ENCODE results near the gene CCNG2. TPM values are rescaled to one million over a fixed set of nuclear protein-coding genes. Genes with fewer than 3 reads are reported as not detected.

Gene CCNG2, protein sequence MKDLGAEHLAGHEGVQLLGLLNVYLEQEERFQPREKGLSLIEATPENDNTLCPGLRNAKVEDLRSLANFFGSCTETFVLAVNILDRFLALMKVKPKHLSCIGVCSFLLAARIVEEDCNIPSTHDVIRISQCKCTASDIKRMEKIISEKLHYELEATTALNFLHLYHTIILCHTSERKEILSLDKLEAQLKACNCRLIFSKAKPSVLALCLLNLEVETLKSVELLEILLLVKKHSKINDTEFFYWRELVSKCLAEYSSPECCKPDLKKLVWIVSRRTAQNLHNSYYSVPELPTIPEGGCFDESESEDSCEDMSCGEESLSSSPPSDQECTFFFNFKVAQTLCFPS
- 58.4 and 60.4 TPM in 2 replicates for total RNA-seq (2013; cell fraction: nucleolus; rRNA removed)
- 4.3 and 6.1 TPM in 2 replicates for total RNA-seq (2014; rRNA removed)
- 5.9 and 7.7 TPM in 2 replicates for total RNA-seq (2014; rRNA removed; fragmentation: Illumina TruSeq; extraction: Trizol)
- total RNA-seq (2021): 13.7 and 15.2 TPM in 2 replicates
- polyA plus RNA-seq (2011; ENCODE audit: low read depth): 23.9 TPM
- polyA plus RNA-seq (2011; rRNA removed): 70.6 and 111 TPM in 2 replicates
- 11.5 and 17.2 TPM in 2 replicates for polyA plus RNA-seq (2011; cell fraction: cytosol; rRNA removed)
- 29.8 and 40.3 TPM in 2 replicates for polyA plus RNA-seq (2011; cell fraction: nucleus; rRNA removed)
- polyA plus RNA-seq (2012): 11.3 and 38.9 TPM in 2 replicates
- polyA plus RNA-seq (2014; fragmentation: Illumina TruSeq; extraction: Trizol): 11.8 and 17.4 TPM in 2 replicates
- polyA plus RNA-seq (2014; fragmentation: Nextera tagmentation; extraction: Ambion mirVana): 1 to 10 TPM; 1.9 to 3.5 TPM
- polyA plus RNA-seq (2014; rRNA removed): 6.7 and 9.8 TPM in 2 replicates
- 1 to 10 TPM; 5.6 to 5.9 TPM for polyA plus RNA-seq (2016; fragmentation: Nextera tagmentation; extraction: Ambion mirVana)
- 21.5 and 22.2 TPM in 2 replicates for polyA minus RNA-seq (2011; rRNA and poly(A)+ RNA removed)
- 13.4 and 13.5 TPM in 2 replicates for polyA minus RNA-seq (2011; cell fraction: cytosol; rRNA and poly(A)+ RNA removed)
- polyA minus RNA-seq (2011; cell fraction: nucleus; rRNA and poly(A)+ RNA removed): 22.3 and 25.1 TPM in 2 replicates
- percentile 92 among the genes with signal in this experiment for Bru-seq, nascent RNA
- percentile 78 among the genes with signal in this experiment for BruChase-seq, experiment 1, labeled RNA remaining after a 6-hour chase
- BruChase-seq, experiment 2, labeled RNA remaining after a 2-hour chase: percentile 90 among the genes with signal in this experiment
- long read RNA-seq, experiment 1, partial matches to known transcripts: 1 of 1 reads
- long read RNA-seq, experiment 1, other reads (novel, unspliced or antisense): 0 of 1 reads
- long read RNA-seq, experiment 2, full-length matches to known transcripts: 4 of 18 reads
- long read RNA-seq, experiment 2, partial matches to known transcripts: 0 of 18 reads
- long read RNA-seq, experiment 2, other reads (novel, unspliced or antisense): 14 of 18 reads

DNA sequence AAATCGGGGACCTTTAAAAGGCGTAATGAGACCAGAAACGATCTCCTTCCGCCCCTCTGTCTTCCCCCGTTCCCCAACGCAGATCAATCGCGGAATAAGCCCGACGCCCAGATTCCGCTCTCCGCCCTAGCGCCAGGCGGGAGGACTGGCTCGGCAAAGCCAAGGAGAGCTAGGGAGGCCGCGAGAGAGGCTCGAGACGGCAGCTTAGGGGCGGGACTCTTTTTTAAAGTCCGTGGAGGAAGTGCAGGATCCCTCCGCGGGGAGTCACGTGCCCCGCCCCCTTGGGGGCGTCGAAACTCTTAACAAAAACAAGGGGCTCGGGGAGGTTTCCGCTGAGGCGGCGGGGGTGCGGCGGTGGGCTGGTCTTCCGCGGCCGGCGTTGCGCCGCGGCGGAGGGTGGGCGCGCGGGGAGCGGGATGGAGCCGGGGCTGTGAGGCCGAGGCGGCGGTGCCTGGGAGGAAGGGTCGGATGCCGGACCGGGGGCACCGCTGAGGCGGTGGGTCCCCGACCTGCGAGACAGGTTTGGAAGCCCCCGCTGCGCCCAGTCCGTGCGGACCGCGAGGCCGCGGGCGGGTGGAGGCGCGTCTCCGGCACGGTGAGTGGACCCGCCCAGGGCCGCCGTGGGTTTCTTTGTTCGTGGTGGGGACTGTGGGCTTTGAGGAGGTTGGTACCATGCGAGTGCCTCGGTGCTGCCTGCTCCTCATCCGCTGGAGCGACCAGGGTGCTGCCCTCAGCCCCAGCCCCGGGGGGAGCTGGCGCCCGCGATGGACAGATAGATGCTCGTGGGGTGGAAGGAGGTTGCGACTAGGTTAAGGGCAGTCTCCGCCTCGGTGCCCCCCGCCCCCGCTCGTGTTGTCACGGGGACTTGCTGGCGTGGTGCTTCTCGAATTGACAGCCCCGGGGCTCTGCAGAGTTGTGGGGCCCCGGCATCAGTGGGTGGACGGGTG, at the start of gene CCNG2:
TSS of gene CCNG2 (plus strand) at position 296 of the 947 bp plus-strand sequence. CDS start 1,326 bp downstream, outside the sequence.
- Histone ChIP-seq H3K36me3 (ENCODE audit: control insufficient read depth in 2 of 2, insufficient read depth in 2 of 2, low read length in 1 of 2) (no peaks in the 10 kb centered on the region; a peak in 1 of 4 replicates), H3K4me2 (ENCODE audit: control insufficient read depth, insufficient read depth) (peak within 1 kb of the TSS; percentile 91), H4K20me1 (ENCODE audit: control insufficient read depth, insufficient read depth) (no peaks in the 10 kb centered on the region), H3K9me3 (replicated peaks; ENCODE audit: control insufficient read depth, insufficient read depth, low read length) (no peaks in the 10 kb centered on the region), H3K4me1 (ENCODE audit: control insufficient read depth, insufficient read depth, low read length) (peaks cover 34% of the 10 kb centered on the region), H3K27ac (ENCODE audit: control insufficient read depth, insufficient read depth) (peak within 1 kb of the TSS; percentile 99), H3K9ac (ENCODE audit: control insufficient read depth, insufficient read depth, low read length) (peak within 1 kb of the TSS; percentile 89), H3K79me2 (ENCODE audit: control insufficient read depth, insufficient read depth, low read length) (peaks cover 15% of the 10 kb centered on the region), H3K4me3 (peak within 1 kb of the TSS; percentile 93), H2AFZ (ENCODE audit: control insufficient read depth, low read depth, low read length) (peak within 1 kb of the TSS; percentile 96), H3K27me3 (replicated peaks in 1 of 2; ENCODE audit: control insufficient read depth in 2 of 2, insufficient read depth in 2 of 2, low read length in 1 of 2) (no peaks in the 10 kb centered on the region)
- POLR2A ChIA-PET: interaction anchor here (0.6 to 5.6 kb wide), 13 partner anchors 11 to 204 kb away, joined by 3 to 47 read pairs (median 5); partner anchors contain the start of gene CCNI
- DNase-seq (ENCODE audit: low read depth, low spot score) (no peak), FAIRE-seq (no peak), ATAC-seq (peak; percentile 43)
- CTCF ChIA-PET: interaction anchor here (2.5 to 9.4 kb wide), 4 partner anchors 40 to 105 kb away, joined by 12 to 68 read pairs (median 26); no protein-coding TSS in a partner anchor
- SMC1A ChIA-PET (ENCODE audit: uncharacterized antibody, unreplicated experiment): interaction anchor here (1.6 to 11.8 kb wide), 7 partner anchors 14 to 83 kb away, joined by 5 to 177 read pairs (median 16); partner anchors contain the start of gene CCNI
- RAD21 ChIA-PET (ENCODE audit: unreplicated experiment): interaction anchor here (0.6 to 5.8 kb wide), 9 partner anchors 29 to 80 kb away, joined by 3 to 68 read pairs (median 10); partner anchors contain the start of gene CCNI
- intact Hi-C loops (cut with micrococcal nuclease; ENCODE audit: unreplicated experiment): loop anchor here (2.0 to 5.0 kb wide), 4 partner anchors 36 to 205 kb away; no protein-coding TSS in a partner anchor
- WGBS (ENCODE audit: insufficient coverage, insufficient replicate concordance, low lambda C conversion rate, missing lambda C conversion rate): under 1% methylated on average over 70 of the region's 94 CpGs
- in situ Hi-C loops (cut with MboI): no loop called here
- BruUV-seq (replicated peaks): TSS peak; percentile 65
- no peak for TF ChIP-seq YBX1 (IDR thresholded peaks at IDR 0.05)
- TF ChIP-seq, protein P1, sequence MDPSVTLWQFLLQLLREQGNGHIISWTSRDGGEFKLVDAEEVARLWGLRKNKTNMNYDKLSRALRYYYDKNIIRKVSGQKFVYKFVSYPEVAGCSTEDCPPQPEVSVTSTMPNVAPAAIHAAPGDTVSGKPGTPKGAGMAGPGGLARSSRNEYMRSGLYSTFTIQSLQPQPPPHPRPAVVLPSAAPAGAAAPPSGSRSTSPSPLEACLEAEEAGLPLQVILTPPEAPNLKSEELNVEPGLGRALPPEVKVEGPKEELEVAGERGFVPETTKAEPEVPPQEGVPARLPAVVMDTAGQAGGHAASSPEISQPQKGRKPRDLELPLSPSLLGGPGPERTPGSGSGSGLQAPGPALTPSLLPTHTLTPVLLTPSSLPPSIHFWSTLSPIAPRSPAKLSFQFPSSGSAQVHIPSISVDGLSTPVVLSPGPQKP (IDR thresholded peaks at IDR 0.05; ENCODE audit: low read depth, low read length): peak; percentile 62
- TF ChIP-seq, protein P2, sequence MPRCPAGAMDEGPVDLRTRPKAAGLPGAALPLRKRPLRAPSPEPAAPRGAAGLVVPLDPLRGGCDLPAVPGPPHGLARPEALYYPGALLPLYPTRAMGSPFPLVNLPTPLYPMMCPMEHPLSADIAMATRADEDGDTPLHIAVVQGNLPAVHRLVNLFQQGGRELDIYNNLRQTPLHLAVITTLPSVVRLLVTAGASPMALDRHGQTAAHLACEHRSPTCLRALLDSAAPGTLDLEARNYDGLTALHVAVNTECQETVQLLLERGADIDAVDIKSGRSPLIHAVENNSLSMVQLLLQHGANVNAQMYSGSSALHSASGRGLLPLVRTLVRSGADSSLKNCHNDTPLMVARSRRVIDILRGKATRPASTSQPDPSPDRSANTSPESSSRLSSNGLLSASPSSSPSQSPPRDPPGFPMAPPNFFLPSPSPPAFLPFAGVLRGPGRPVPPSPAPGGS (IDR thresholded peaks at IDR 0.05; ENCODE audit: borderline replicate concordance, insufficient read depth, low read depth, low read length, poor library complexity, severe bottlenecking): no peak
- TF ChIP-seq RBBP5 (conservative IDR thresholded peaks at IDR 0.05): no peak
- no peak for TF ChIP-seq PAX8 (IDR thresholded peaks at IDR 0.05)
- peak; percentile 92 for TF ChIP-seq FOXM1 (IDR thresholded peaks at IDR 0.05; ENCODE audit: low read depth, low read length)
- TF ChIP-seq, protein P3, sequence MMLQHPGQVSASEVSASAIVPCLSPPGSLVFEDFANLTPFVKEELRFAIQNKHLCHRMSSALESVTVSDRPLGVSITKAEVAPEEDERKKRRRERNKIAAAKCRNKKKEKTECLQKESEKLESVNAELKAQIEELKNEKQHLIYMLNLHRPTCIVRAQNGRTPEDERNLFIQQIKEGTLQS (IDR thresholded peaks at IDR 0.05; ENCODE audit: borderline replicate concordance, extremely low read depth, low read depth, low read length): peak; percentile 59; the same call in 1 of the 2 replicates
- TF ChIP-seq, protein P4, sequence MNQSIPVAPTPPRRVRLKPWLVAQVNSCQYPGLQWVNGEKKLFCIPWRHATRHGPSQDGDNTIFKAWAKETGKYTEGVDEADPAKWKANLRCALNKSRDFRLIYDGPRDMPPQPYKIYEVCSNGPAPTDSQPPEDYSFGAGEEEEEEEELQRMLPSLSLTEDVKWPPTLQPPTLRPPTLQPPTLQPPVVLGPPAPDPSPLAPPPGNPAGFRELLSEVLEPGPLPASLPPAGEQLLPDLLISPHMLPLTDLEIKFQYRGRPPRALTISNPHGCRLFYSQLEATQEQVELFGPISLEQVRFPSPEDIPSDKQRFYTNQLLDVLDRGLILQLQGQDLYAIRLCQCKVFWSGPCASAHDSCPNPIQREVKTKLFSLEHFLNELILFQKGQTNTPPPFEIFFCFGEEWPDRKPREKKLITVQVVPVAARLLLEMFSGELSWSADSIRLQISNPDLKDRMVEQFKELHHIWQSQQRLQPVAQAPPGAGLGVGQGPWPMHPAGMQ (IDR thresholded peaks at IDR 0.05; ENCODE audit: borderline replicate concordance): no peak
- TF ChIP-seq ZNF384 (IDR thresholded peaks at IDR 0.05; ENCODE audit: borderline replicate concordance, low read depth, low read length): no peak
- no peak for TF ChIP-seq JUNB (IDR thresholded peaks at IDR 0.05)
- peak; percentile 77 for TF ChIP-seq ATF7 (IDR thresholded peaks at IDR 0.05; ENCODE audit: low read depth)
- peak; percentile 76 for TF ChIP-seq NFIC (IDR thresholded peaks at IDR 0.05; ENCODE audit: low read depth, low read length)

Data from GM12878 (cell line).